Hepatocyte (in vitro differentiated cells): ENCODE results near the gene TTC27. TPM values are rescaled to one million over a fixed set of nuclear protein-coding genes. Genes with fewer than 3 reads are reported as not detected.

Experiments used
- DNase-seq: peaks from one replicate; pipeline ENCODE4 v3.0.0-alpha.2; 2016; ENCODE audit warnings: low spot score
- H2AFZ ChIP-seq: fragments of 200-600 bp; sonication (generic); 2 replicates; pipeline ENCODE4 v1.6.0; 2016; ENCODE audit warnings: antibody characterized with exemption, mild to moderate bottlenecking
- H3K27ac ChIP-seq: fragments of 200-600 bp; sonication (generic); 2 replicates; pipeline ENCODE4 v1.5.1; 2016; ENCODE audit warnings: mild to moderate bottlenecking
- H3K27me3 ChIP-seq: fragments of 200-600 bp; sonication (generic); 2 replicates; pipeline ENCODE4 v1.6.1; 2016
- H3K36me3 ChIP-seq: fragments of 200-600 bp; sonication (generic); replicated peaks from 2 replicates; pipeline ENCODE4 v1.5.1; 2016; ENCODE audit warnings: low read depth; ENCODE audit not compliant: insufficient read depth
- H3K4me1 ChIP-seq: fragments of 200-600 bp; sonication (generic); 2 replicates; pipeline ENCODE4 v1.5.1; 2016; ENCODE audit warnings: mild to moderate bottlenecking, moderate library complexity; ENCODE audit not compliant: insufficient read depth
- H3K4me2 ChIP-seq: fragments of 200-600 bp; sonication (generic); 2 replicates; pipeline ENCODE4 v1.6.0; 2016
- H3K4me3 ChIP-seq: fragments of 200-600 bp; sonication (generic); 2 replicates; pipeline ENCODE4 v1.5.1; 2016; ENCODE audit warnings: mild to moderate bottlenecking
- H3K79me2 ChIP-seq: fragments of 200-600 bp; sonication (generic); 2 replicates; pipeline ENCODE4 v1.6.0; 2017; ENCODE audit warnings: mild to moderate bottlenecking
- H3K9me2 ChIP-seq: fragments of 200-600 bp; sonication (generic); replicated peaks from 2 replicates; pipeline ENCODE4 v1.6.0; 2017; ENCODE audit warnings: mild to moderate bottlenecking; ENCODE audit not compliant: insufficient read depth
- H3K9me3 ChIP-seq: fragments of 200-600 bp; sonication (generic); 2 replicates; pipeline ENCODE4 v1.5.1; 2016; ENCODE audit warnings: low read depth, mild to moderate bottlenecking
- H4K20me1 ChIP-seq: fragments of 200-600 bp; sonication (generic); 2 replicates; pipeline ENCODE4 v1.6.0; 2016; ENCODE audit warnings: mild to moderate bottlenecking; ENCODE audit not compliant: insufficient read depth, poor library complexity, severe bottlenecking
- CTCF ChIP-seq: fragments of 200-600 bp; sonication (generic); IDR thresholded peaks from 2 replicates; pipeline ENCODE4 v1.5.1; 2016; ENCODE audit warnings: antibody characterized with exemption, mild to moderate bottlenecking; ENCODE audit not compliant: poor library complexity
- EZH2 ChIP-seq: fragments of 200-600 bp; sonication (generic); IDR thresholded peaks from 2 replicates; pipeline ENCODE4 v1.6.1; 2016; ENCODE audit warnings: antibody characterized with exemption, mild to moderate bottlenecking, borderline replicate concordance
- EZH2phosphoT487 ChIP-seq: fragments of 200-600 bp; sonication (generic); IDR thresholded peaks from one replicate; pipeline ENCODE4 v1.6.1; 2018; ENCODE audit warnings: antibody characterized with exemption, mild to moderate bottlenecking, low read depth, moderate library complexity; ENCODE audit not compliant: unreplicated experiment, severe bottlenecking
- WGBS: methylation state at CpG from one replicate; pipeline ENCODE4 v1.1.6; 2016; ENCODE audit warnings: low lambda C conversion rate; ENCODE audit errors: missing lambda C conversion rate; 5-methylcytosine and 5-hydroxymethylcytosine counted together
- polyA plus RNA-seq: library from polyadenylated mRNA; unstranded; fragments of >200 nt; fragmentation: Nextera tagmentation; extraction: Ambion mirVana; gene quantifications from 2 replicates; pipeline ENCODE4 v1.2.1, GENCODE V29; 2016
- total RNA-seq: library from RNA; depleted of rRNA; stranded (reverse); fragments of >200 nt; gene quantifications from 2 replicates; pipeline ENCODE4 v1.2.3, GENCODE V29; 2014

The TTC27 gene
- total and polyA plus RNA-seq, 2 experiments from 2014 or later: 10.7 to 12.7 TPM

GRCh38 chr2:32792416-32792815 is 164.6 kb downstream of the TTC27 start:
- Histone ChIP-seq H3K27me3 (no peaks in the 10 kb centered on the region), H3K4me1 (peaks cover 6% of the 10 kb centered on the region), H4K20me1 (no peaks in the 10 kb centered on the region), H3K9me2 (no peaks in the 10 kb centered on the region), H2AFZ (no peak overlapping the region), H3K27ac (no peak overlapping the region), H3K9me3 (no peaks in the 10 kb centered on the region), H3K36me3 (no peaks in the 10 kb centered on the region), H3K4me2 (no peak overlapping the region), H3K4me3 (no peak overlapping the region), H3K79me2 (no peaks in the 10 kb centered on the region)
- WGBS: 86% methylated on average over 1 of the region's 1 CpG
- TF ChIP-seq EZH2phosphoT487 (no peak), EZH2 (no peak), CTCF (no peak)
- DNase-seq: no peak

DNA sequence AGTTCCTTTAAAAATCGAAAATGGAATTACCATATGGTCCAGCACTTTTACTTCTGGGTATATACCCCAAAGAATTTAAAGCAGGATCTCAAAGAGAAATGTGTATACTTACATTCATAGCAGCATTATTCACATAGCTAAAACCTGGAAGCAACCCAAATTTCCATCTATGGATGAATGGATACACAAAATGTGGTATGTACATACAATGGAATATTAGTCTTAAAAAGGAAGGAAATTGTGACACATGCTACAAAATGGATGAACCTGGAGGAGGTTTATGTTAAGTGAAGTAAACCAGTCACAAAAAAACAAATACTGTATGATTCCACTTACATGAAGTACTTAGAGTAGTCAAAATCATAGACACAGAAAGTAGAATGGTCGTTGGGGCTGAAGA is 171.0 kb downstream of the TTC27 start:
- H2AFZ ChIP-seq: no peak overlapping the region
- no peak overlapping the region for H3K4me2 ChIP-seq
- H3K4me1 ChIP-seq: no peaks in the 10 kb centered on the region
- H3K36me3 ChIP-seq: no peaks in the 10 kb centered on the region
- TF ChIP-seq CTCF (no peak), EZH2phosphoT487 (no peak), EZH2 (no peak)
- DNase-seq: no peak
- H3K27ac ChIP-seq: no peak overlapping the region
- no peak overlapping the region for H3K4me3 ChIP-seq
- no peaks in the 10 kb centered on the region for H3K9me2 ChIP-seq
- no peaks in the 10 kb centered on the region for H3K79me2 ChIP-seq
- no peaks in the 10 kb centered on the region for H3K9me3 ChIP-seq
- 73% methylated on average over 2 of the region's 2 CpGs for WGBS
- no peaks in the 10 kb centered on the region for H4K20me1 ChIP-seq
- H3K27me3 ChIP-seq: no peaks in the 10 kb centered on the region

DNA sequence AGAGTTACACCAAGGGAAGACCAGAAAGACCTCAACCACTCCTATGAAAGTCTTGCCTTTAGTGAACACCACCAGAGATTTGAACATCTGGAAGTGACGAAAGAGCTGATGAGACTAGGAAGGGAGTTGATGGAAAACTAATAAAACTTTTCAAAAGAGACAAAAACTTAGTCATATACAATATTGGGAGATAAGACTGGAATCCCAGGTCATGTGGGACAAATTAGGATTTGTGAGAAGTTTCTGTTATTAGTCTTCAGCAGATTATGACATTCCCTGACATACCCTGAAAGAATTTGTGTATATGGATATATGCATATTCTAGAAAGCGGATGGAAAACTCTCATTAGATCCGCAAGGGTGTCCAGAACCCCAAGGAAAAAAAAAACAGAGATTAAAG is 173.9 kb downstream of the TTC27 start:
- TF ChIP-seq EZH2phosphoT487 (no peak), CTCF (no peak), EZH2 (no peak)
- 94% methylated on average over 3 of the region's 3 CpGs for WGBS

GRCh38 chr2:32802877-32803276 is 175.0 kb downstream of the TTC27 start:
- Histone ChIP-seq H3K27ac (no peak overlapping the region), H3K27me3 (no peaks in the 10 kb centered on the region), H3K36me3 (no peaks in the 10 kb centered on the region), H3K4me3 (no peak overlapping the region), H4K20me1 (no peaks in the 10 kb centered on the region), H3K9me2 (no peaks in the 10 kb centered on the region), H3K4me2 (no peak overlapping the region), H2AFZ (no peak overlapping the region), H3K4me1 (peaks cover 6% of the 10 kb centered on the region), H3K79me2 (no peaks in the 10 kb centered on the region), H3K9me3 (no peaks in the 10 kb centered on the region)
- TF ChIP-seq EZH2phosphoT487 (no peak), EZH2 (no peak), CTCF (no peak)
- WGBS: 89% methylated on average over 4 of the region's 4 CpGs
- DNase-seq: no peak

More for the DNA sequence above, 173.9 kb downstream of the TTC27 start:
- Histone ChIP-seq H3K36me3 (no peaks in the 10 kb centered on the region), H3K27ac (no peak overlapping the region), H3K9me3 (no peaks in the 10 kb centered on the region), H3K4me2 (no peak overlapping the region), H3K4me1 (peaks cover 6% of the 10 kb centered on the region), H4K20me1 (no peaks in the 10 kb centered on the region), H3K4me3 (no peak overlapping the region), H3K79me2 (no peaks in the 10 kb centered on the region), H3K9me2 (no peaks in the 10 kb centered on the region), H3K27me3 (no peaks in the 10 kb centered on the region), H2AFZ (no peak overlapping the region)
- no peak for DNase-seq
